KMS-11 (cell line): ENCODE measurements around the gene NR3C1.

Experiments used
- H2AFZ ChIP-seq: fragments of 200-600 bp; sonication (generic); 2 replicates; pipeline ENCODE4 v1.6.1; 2016; ENCODE audit warnings: antibody characterized with exemption, mixed run types, low read depth
- H3K27ac ChIP-seq: fragments of 200-600 bp; sonication (generic); 2 replicates; pipeline ENCODE4 v1.6.1; 2016; ENCODE audit warnings: mild to moderate bottlenecking, mixed run types
- H3K27me3 ChIP-seq: fragments of 200-600 bp; sonication (generic); 2 replicates; pipeline ENCODE4 v1.6.1; 2017; ENCODE audit warnings: mild to moderate bottlenecking, low read depth, mixed run types, moderate library complexity; ENCODE audit not compliant: insufficient read depth
- H3K36me3 ChIP-seq: fragments of 200-600 bp; sonication (generic); 2 replicates; pipeline ENCODE4 v1.6.1; 2017; ENCODE audit warnings: mild to moderate bottlenecking, mixed run types; ENCODE audit not compliant: insufficient read depth
- H3K4me1 ChIP-seq: fragments of 200-600 bp; sonication (generic); 2 replicates; pipeline ENCODE4 v1.6.1; 2016; ENCODE audit warnings: mild to moderate bottlenecking, low read depth, mixed run types; ENCODE audit not compliant: poor library complexity, severe bottlenecking
- H3K4me2 ChIP-seq: fragments of 200-600 bp; sonication (generic); 2 replicates; pipeline ENCODE4 v1.7.0; 2016; ENCODE audit warnings: mild to moderate bottlenecking, mixed run types
- H3K4me3 ChIP-seq: fragments of 200-600 bp; sonication (generic); IDR thresholded peaks from 2 replicates; pipeline ENCODE4 v1.6.1; 2017; ENCODE audit warnings: low read depth, low read length, mixed read lengths; ENCODE audit not compliant: insufficient read depth
- H3K79me2 ChIP-seq: fragments of 200-600 bp; sonication (generic); 2 replicates; pipeline ENCODE4 v1.6.1; 2016; ENCODE audit warnings: low read depth, mixed run types; ENCODE audit not compliant: insufficient read depth
- H3K9ac ChIP-seq: fragments of 200-600 bp; sonication (generic); 2 replicates; pipeline ENCODE4 v1.6.1; 2016; ENCODE audit warnings: mild to moderate bottlenecking, mixed run types
- H4K20me1 ChIP-seq: fragments of 200-600 bp; sonication (generic); 2 replicates; pipeline ENCODE4 v1.6.1; 2016; ENCODE audit warnings: mild to moderate bottlenecking, mixed run types; ENCODE audit not compliant: insufficient read depth
- TF ChIP-seq, protein P1 (sequence below): fragments of 200-600 bp; sonication (generic); conservative IDR thresholded peaks from 2 replicates; pipeline ENCODE4 v1.6.1; 2017; ENCODE audit warnings: low read depth, mild to moderate bottlenecking, antibody characterized with exemption, low read length, moderate library complexity, mixed read lengths

Gene NR3C1

DNA sequence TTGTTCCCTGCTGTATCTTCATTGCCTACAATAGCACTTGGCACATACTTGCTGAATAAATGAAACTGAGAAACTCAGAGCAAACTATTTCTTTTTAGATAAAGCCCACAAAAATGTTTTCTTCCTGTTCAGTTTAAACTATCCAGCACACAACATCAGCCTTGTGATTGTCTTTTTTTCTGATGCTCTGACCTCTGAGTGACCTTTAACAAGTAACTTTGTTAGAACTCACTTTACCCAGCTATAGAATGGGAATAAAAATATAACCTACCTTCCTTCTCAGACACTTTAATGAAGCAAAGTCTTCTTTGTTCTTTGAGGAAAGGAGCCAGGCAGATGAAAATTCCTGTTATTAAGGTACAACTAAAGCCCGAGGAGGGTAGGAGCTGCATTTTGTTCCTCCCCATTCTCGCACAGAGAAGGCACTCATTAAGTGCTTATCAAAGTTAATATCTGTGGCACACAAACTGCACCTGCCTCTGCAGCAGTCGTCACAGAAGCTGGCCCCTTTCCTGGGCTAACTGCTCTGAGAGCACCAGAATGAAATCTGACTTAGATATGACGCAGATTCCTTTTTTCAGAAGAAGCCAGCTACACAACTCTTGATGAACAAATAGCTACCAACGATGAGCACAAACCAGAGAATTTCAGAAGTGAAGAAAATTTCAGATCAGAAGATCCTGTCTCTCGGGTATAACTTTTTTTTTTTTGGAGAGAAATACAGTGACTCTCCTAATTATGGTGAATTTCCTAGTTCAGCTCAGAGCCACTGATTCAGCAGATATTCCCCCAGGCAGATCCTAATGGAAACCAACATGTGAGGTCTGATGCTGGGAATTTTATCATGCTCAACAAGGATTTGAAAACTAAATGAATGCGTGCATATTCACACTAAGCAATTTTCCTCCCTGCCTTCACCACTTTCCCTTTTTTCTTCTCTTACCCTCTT, 31.0 kb upstream of the NR3C1 start:
- no peaks in the 10 kb centered on the region for H3K36me3 ChIP-seq
- H3K27me3 ChIP-seq = no peaks in the 10 kb centered on the region
- H3K4me2 ChIP-seq = no peak overlapping the region; the same call in 1 of the 2 replicates
- no peak overlapping the region for H3K27ac ChIP-seq
- TF ChIP-seq, protein P1, sequence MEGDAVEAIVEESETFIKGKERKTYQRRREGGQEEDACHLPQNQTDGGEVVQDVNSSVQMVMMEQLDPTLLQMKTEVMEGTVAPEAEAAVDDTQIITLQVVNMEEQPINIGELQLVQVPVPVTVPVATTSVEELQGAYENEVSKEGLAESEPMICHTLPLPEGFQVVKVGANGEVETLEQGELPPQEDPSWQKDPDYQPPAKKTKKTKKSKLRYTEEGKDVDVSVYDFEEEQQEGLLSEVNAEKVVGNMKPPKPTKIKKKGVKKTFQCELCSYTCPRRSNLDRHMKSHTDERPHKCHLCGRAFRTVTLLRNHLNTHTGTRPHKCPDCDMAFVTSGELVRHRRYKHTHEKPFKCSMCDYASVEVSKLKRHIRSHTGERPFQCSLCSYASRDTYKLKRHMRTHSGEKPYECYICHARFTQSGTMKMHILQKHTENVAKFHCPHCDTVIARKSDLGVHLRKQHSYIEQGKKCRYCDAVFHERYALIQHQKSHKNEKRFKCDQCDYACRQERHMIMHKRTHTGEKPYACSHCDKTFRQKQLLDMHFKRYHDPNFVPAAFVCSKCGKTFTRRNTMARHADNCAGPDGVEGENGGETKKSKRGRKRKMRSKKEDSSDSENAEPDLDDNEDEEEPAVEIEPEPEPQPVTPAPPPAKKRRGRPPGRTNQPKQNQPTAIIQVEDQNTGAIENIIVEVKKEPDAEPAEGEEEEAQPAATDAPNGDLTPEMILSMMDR = no peak
- H3K4me1 ChIP-seq = peaks cover 12% of the 10 kb centered on the region
- H2AFZ ChIP-seq = no peak overlapping the region
- no peak overlapping the region for H3K4me3 ChIP-seq
- H4K20me1 ChIP-seq = no peaks in the 10 kb centered on the region
- H3K9ac ChIP-seq = no peak overlapping the region
- no peaks in the 10 kb centered on the region for H3K79me2 ChIP-seq

DNA sequence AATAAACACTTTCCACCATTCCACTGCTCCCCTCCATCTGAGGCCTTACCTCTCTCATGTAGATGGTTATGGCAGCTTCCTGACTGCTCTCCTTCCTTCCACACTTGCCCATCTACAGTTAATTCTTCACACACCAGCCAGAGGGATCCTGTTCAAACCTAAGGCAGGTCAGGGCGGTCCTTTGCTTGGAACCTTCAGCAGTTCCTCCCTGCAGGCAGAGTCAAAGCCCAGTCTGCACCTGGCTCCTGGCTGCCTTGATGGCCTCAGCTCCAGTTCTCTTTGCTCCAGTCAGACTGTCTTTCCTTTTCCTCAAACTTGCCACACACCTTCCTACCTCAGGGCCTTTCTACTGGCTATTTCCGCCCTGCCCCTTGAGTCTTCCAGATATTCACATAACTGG, 30.2 kb upstream of the NR3C1 start:
- H3K36me3 ChIP-seq = no peaks in the 10 kb centered on the region
- H3K4me2 ChIP-seq = no peak overlapping the region
- TF ChIP-seq, protein P1 = no peak
- H3K27ac ChIP-seq = no peak overlapping the region
- H3K27me3 ChIP-seq = no peaks in the 10 kb centered on the region
- H3K4me1 ChIP-seq = peaks cover 12% of the 10 kb centered on the region
- no peak overlapping the region for H3K9ac ChIP-seq
- no peaks in the 10 kb centered on the region for H3K79me2 ChIP-seq
- no peak overlapping the region for H3K4me3 ChIP-seq
- no peak overlapping the region for H2AFZ ChIP-seq
- no peaks in the 10 kb centered on the region for H4K20me1 ChIP-seq

DNA sequence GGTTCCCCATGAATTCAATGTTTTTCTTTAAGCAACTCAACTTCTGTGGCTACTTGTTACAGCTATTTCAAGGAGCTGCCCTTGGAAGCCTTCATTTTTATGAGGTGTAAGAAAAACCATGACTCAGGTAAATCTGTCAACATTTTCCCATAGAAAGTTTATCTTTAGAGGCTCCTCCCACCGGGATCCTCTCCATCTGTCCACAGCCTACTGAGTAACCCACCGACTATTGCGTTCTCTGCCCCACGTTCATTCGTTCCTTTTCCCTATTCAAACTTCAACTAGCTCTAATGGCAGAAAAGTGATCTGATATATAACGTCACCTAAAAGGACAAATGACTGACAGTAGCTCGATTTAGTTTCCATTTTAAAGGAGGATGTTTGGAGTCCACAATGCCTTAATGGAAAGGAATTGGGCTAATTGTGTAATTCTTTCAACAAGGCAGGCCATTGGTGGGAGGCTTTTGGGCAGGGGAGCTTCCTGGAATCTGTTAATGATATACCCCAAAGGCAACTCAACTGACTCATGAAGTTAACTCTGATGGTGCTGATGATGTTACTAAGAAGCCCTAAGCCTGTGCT, 29.3 kb upstream of the NR3C1 start:
- Histone ChIP-seq H2AFZ (no peak overlapping the region), H3K79me2 (no peaks in the 10 kb centered on the region), H3K9ac (no peak overlapping the region), H3K4me1 (peaks cover 12% of the 10 kb centered on the region), H3K27ac (no peak overlapping the region), H3K27me3 (no peaks in the 10 kb centered on the region), H3K4me2 (no peak overlapping the region), H4K20me1 (no peaks in the 10 kb centered on the region), H3K4me3 (no peak overlapping the region), H3K36me3 (no peaks in the 10 kb centered on the region)
- TF ChIP-seq, protein P1 = no peak

DNA sequence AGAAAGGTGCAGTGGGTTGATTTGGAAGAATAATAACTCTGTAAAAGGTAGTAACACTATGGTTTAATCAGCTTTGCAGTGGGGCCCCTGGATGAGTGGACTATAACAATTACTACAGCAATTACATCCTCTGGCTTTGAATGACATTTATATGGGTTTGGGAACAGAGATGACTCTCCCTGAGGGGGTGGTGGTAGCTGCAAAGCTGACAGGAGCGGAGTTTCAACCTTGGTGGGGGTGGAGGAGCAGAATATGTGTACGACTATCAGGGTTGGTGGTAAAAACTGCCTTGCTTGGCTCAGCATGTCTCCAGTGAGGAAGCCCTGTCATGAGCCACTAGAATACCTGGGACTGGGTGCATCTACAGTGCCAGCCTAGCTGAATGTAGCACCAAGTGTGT, 28.3 kb upstream of the NR3C1 start:
- Histone ChIP-seq H2AFZ (no peak overlapping the region), H4K20me1 (no peaks in the 10 kb centered on the region), H3K36me3 (no peaks in the 10 kb centered on the region), H3K4me3 (no peak overlapping the region), H3K79me2 (no peaks in the 10 kb centered on the region), H3K27me3 (no peaks in the 10 kb centered on the region), H3K4me1 (peaks cover 12% of the 10 kb centered on the region), H3K27ac (no peak overlapping the region), H3K9ac (no peak overlapping the region), H3K4me2 (no peak overlapping the region)
- TF ChIP-seq, protein P1 = no peak
